ENCODE results near the gene POLR3B.

DNA sequence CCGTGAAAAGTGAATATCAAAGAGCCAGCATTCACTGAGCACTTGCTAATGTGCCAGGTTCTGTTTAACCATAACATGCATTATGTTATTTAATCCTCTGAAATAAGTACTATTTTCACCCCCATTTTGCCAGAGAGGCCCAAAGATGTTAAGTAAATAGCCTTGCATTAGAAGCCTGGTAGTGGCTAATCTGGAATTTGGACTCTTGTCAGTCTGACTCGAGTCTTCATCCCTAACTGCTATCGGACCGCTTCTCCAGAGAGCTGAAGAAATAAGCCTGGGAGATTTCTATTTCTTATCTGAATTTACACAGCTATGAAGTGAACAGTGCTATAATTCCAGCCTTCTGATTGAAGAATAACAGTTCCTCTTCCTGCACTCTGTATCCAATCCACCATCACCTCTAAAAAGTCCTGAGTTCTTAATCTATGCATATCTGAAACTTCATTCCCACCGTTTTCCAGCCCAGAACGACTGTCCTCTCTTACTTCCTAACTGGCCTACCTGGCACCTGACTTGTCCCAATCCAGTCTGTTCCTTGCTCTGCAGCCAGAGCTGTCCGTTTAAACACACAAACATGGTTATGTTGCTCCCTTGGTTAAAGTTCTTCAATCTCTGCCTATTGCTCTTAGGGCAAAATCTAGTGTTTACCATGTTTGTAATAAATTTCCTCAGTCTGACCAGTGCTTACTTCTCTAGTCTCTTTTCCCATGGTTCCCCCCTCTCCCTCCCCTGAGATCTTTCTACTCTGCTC, 2.3 kb downstream of the POLR3B start:
- TF ChIP-seq, protein P1, sequence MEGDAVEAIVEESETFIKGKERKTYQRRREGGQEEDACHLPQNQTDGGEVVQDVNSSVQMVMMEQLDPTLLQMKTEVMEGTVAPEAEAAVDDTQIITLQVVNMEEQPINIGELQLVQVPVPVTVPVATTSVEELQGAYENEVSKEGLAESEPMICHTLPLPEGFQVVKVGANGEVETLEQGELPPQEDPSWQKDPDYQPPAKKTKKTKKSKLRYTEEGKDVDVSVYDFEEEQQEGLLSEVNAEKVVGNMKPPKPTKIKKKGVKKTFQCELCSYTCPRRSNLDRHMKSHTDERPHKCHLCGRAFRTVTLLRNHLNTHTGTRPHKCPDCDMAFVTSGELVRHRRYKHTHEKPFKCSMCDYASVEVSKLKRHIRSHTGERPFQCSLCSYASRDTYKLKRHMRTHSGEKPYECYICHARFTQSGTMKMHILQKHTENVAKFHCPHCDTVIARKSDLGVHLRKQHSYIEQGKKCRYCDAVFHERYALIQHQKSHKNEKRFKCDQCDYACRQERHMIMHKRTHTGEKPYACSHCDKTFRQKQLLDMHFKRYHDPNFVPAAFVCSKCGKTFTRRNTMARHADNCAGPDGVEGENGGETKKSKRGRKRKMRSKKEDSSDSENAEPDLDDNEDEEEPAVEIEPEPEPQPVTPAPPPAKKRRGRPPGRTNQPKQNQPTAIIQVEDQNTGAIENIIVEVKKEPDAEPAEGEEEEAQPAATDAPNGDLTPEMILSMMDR (IDR thresholded peaks at IDR 0.05) = no peak
- no peak for TF ChIP-seq POLR2A (IDR thresholded peaks at IDR 0.05)

Data from testis (tissue), 2 donors.